Measurements from ENCODE around the gene DOCK2. TPM values are rescaled to one million over a fixed set of nuclear protein-coding genes. Genes with fewer than 3 reads are reported as not detected.

DOCK2 gene
- total and polyA plus RNA-seq, 2 of the 8 experiments (the other 6 are each of a cell fraction or from before 2014, with no cell fraction given): 3.9 to 5.7 TPM

DNA sequence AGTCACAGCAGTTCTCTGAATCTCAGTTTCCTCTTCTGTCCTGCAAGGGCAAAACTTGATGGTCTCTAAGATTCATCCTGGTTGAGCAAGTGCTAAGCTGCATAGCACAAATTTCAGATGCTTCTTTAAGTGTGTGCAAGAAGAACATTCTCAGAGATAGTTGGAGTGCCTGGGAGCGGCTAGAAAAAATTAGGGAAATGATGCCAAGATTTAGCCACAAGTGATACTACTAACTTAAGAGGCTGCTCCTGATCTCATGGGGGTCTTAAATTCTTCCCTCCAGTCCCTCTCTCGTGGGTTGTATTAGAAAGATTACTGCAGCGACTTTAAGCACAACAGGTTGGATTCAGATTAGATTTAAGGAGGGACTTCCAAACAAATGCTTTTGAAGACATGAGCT is 319.1 kb downstream of the DOCK2 start:
- no peak overlapping the region for H2BK120ac ChIP-seq (replicated peaks; ENCODE audit: low read depth, low read length)
- FAIRE-seq (no peak), DNase-seq (ENCODE audit: low read depth in 1 of 2, low spot score in 2 of 2) (no peak)
- H3K9ac ChIP-seq (replicated peaks in 1 of 4; ENCODE audit: extremely low read depth in 1 of 4, low read depth in 3 of 4, low read length in 3 of 4): no peak overlapping the region
- no peak overlapping the region for H3K4me2 ChIP-seq (ENCODE audit: insufficient read depth in 1 of 2, low read depth in 2 of 2, low read length in 2 of 2)
- no peaks in the 10 kb centered on the region for H3K79me1 ChIP-seq (ENCODE audit: low read depth, low read length)
- H3K27me3 ChIP-seq (replicated peaks in 1 of 4; ENCODE audit: control insufficient read depth in 3 of 4, extremely low read depth in 1 of 4, insufficient read depth in 3 of 4, low read length in 3 of 4): no peaks in the 10 kb centered on the region; a peak in 1 of 7 replicates
- no peak overlapping the region for H3K14ac ChIP-seq (ENCODE audit: insufficient read length)
- H3K27ac ChIP-seq (ENCODE audit: low read depth, low read length): no peak overlapping the region
- H3K79me2 ChIP-seq (ENCODE audit: control insufficient read depth in 1 of 2, insufficient read depth in 2 of 2, low read length in 2 of 2): no peaks in the 10 kb centered on the region
- H2BK20ac ChIP-seq (ENCODE audit: low read length): no peak overlapping the region
- H3K4me3 ChIP-seq (ENCODE audit: extremely low read depth in 1 of 4, insufficient read depth in 2 of 4, low read depth in 3 of 4, low read length in 4 of 4): no peak overlapping the region
- no peak overlapping the region for H3K4ac ChIP-seq (replicated peaks; ENCODE audit: insufficient read length, low read depth, low read length)
- H2BK5ac ChIP-seq (ENCODE audit: low read depth, low read length): no peak overlapping the region
- WGBS, 2 experiments (ENCODE audit: extremely low coverage in 1 of 2, insufficient coverage in 1 of 2, insufficient read length in 1 of 2, insufficient replicate concordance in 2 of 2, low coverage in 1 of 2, low lambda C conversion rate in 2 of 2, missing lambda C conversion rate in 1 of 2): 89% methylated on average over 3 of the region's 3 CpGs; no CpG with 5 or more reads in 1 of the 2 experiments
- H4K8ac ChIP-seq (ENCODE audit: extremely low read depth, insufficient read depth, low read length): no peak overlapping the region
- H2BK15ac ChIP-seq (ENCODE audit: low read length): no peak overlapping the region
- H3K4me1 ChIP-seq (replicated peaks in 1 of 4; ENCODE audit: control insufficient read depth in 3 of 4, insufficient read depth in 4 of 4, low read length in 3 of 4): no peaks in the 10 kb centered on the region
- no peaks in the 10 kb centered on the region for H3K9me3 ChIP-seq (ENCODE audit: insufficient read depth in 2 of 2, low read depth in 1 of 2, low read length in 1 of 2)
- H2AFZ ChIP-seq (ENCODE audit: low read length): no peak overlapping the region
- H4K5ac ChIP-seq (ENCODE audit: insufficient read length, low read depth, low read length): no peak overlapping the region
- ChIA-PET CTCF (ENCODE audit: partially characterized antibody) (interaction anchor here (2.9 kb wide), 1 partner anchor 24 kb away, joined by 9 read pairs; the partner anchor contains the start of gene INSYN2B), POLR2A (ENCODE audit: partially characterized antibody) (interaction anchor here (0.6 kb wide), 1 partner anchor 88 kb away, joined by 4 read pairs; no protein-coding TSS in a partner anchor)
- H3K23ac ChIP-seq (ENCODE audit: insufficient read length): no peak overlapping the region
- no peak overlapping the region for H2AK5ac ChIP-seq (ENCODE audit: low read depth, low read length)
- no peak overlapping the region for H3K56ac ChIP-seq (replicated peaks; ENCODE audit: insufficient read length, low read depth, low read length)
- H4K91ac ChIP-seq (replicated peaks; ENCODE audit: insufficient read length, low read length): no peak overlapping the region
- H3K23me2 ChIP-seq (ENCODE audit: low read depth, low read length): no peaks in the 10 kb centered on the region
- no peak overlapping the region for H2BK12ac ChIP-seq (ENCODE audit: low read depth, low read length)
- no peaks in the 10 kb centered on the region for H4K20me1 ChIP-seq (replicated peaks in 1 of 2; ENCODE audit: control insufficient read depth in 1 of 2, insufficient read depth in 2 of 2, low read length in 2 of 2)
- no peaks in the 10 kb centered on the region for H3K36me3 ChIP-seq (ENCODE audit: control insufficient read depth in 2 of 4, insufficient read depth in 4 of 4, low read length in 3 of 4)
- no peak overlapping the region for H3K18ac ChIP-seq (ENCODE audit: extremely low read depth, low read length)
- TF ChIP-seq HDAC2 (IDR thresholded peaks at IDR 0.05; ENCODE audit: borderline replicate concordance in 1 of 2, low read depth in 2 of 2, low read length in 2 of 2) (no peak), SIRT6 (IDR thresholded peaks at IDR 0.05; ENCODE audit: low read length) (no peak)
